Measurements from ENCODE around the gene CEACAM19. TPM values are rescaled to one million over a fixed set of nuclear protein-coding genes. Genes with fewer than 3 reads are reported as not detected.

Gene CEACAM19
- total and polyA plus RNA-seq, 2 of the 4 experiments (the other 2 are of a cell fraction), result 0.72 to 9.3 TPM

- Histone ChIP-seq H3K4me2 (ENCODE audit: low read depth, low read length) (no peak overlapping the region), H3K9me3 (ENCODE audit: control insufficient read depth, insufficient read depth, low read length) (peaks cover 3% of the 10 kb centered on the region), H2BK20ac (ENCODE audit: low read depth, low read length) (peak overlapping the region; percentile 73), H4K8ac (ENCODE audit: low read depth in 2 of 2, low read length in 2 of 2) (peak overlapping the region in 1 of 2 experiments; percentile 56; a peak in 3 of 4 replicates), H2BK5ac (ENCODE audit: low read depth, low read length, poor library complexity, severe bottlenecking) (peak overlapping the region; percentile 21), H3K56ac (ENCODE audit: extremely low read depth, insufficient read depth, low read length) (peak overlapping the region; percentile 33), H2AFZ (replicated peaks; ENCODE audit: low read length, poor library complexity) (peak overlapping the region; percentile 80), H2AK9ac (replicated peaks; ENCODE audit: low read depth, low read length, poor library complexity) (peak overlapping the region; percentile 53), H3K4me3 (ENCODE audit: insufficient read depth, low read depth, low read length) (no peak overlapping the region), H4K91ac (ENCODE audit: insufficient read depth, low read depth, low read length) (peak overlapping the region; percentile 76), H2BK15ac (ENCODE audit: low read depth, low read length) (peak overlapping the region; percentile 84; the same call in 2 of the 3 replicates), H3K9me1 (ENCODE audit: insufficient read depth, low read length) (peaks cover 8% of the 10 kb centered on the region), H3K18ac (ENCODE audit: low read depth, low read length) (peak overlapping the region; percentile 33; the same call in 1 of the 2 replicates), H4K20me1 (ENCODE audit: insufficient read depth, low read length) (no peaks in the 10 kb centered on the region), H3K27me3 (ENCODE audit: control insufficient read depth, insufficient read depth, low read length) (no peaks in the 10 kb centered on the region), H3K27ac (ENCODE audit: insufficient read depth, low read length) (peak overlapping the region; percentile 30; the same call in 1 of the 2 replicates), H2BK120ac (ENCODE audit: low read depth, low read length) (peak overlapping the region; percentile 86), H3K9ac (ENCODE audit: low read depth, low read length) (no peak overlapping the region), H2AK5ac (ENCODE audit: low read depth, low read length) (peak overlapping the region; percentile 67; the same call in 1 of the 2 replicates), H3K4me1 (ENCODE audit: control insufficient read depth, insufficient read depth, low read length) (peaks cover 14% of the 10 kb centered on the region), H3K4ac (ENCODE audit: low read depth, low read length) (peak overlapping the region; percentile 66), H3K79me1 (ENCODE audit: low read depth in 1 of 2, low read length in 2 of 2) (peaks cover 0 to 10% of the 10 kb centered on the region in 2 experiments; a peak in 1 of 4 replicates), H3K36me3 (ENCODE audit: control insufficient read depth, insufficient read depth, low read length) (no peaks in the 10 kb centered on the region), H3K23ac (ENCODE audit: low read depth, low read length) (peak overlapping the region; percentile 85; the same call in 1 of the 2 replicates), H4K5ac (ENCODE audit: low read depth, low read length) (peak overlapping the region; percentile 4; the same call in 1 of the 2 replicates), H3K14ac (replicated peaks; ENCODE audit: low read depth, low read length) (peak overlapping the region; percentile 76)
- no TSS peak for BruUV-seq (replicated peaks)
- CTCF ChIA-PET, result interaction anchor here (0.6 to 0.7 kb wide), 2 partner anchors 10 to 65 kb away, joined by 4 read pairs; no protein-coding TSS in a partner anchor
- in situ Hi-C loops (cut with MboI; ENCODE audit: low sequenced_read_pairs), result no loop called here
- peak; percentile 63 for DNase-seq
- 33% methylated on average over 1 of the region's 3 CpGs; no CpG with 5 or more reads in 1 of the 2 experiments for WGBS, 2 experiments (ENCODE audit: extremely low coverage in 2 of 2, insufficient read length in 1 of 2)
- intact Hi-C loops (cut with micrococcal nuclease), result no loop called here
- peak; percentile 72 for ATAC-seq (ENCODE audit: low read depth)
- POLR2A ChIA-PET (ENCODE audit: unreplicated experiment), result no interaction called here
- dilution Hi-C loops (cut with HindIII; ENCODE audit: low sequenced_read_pairs, unreplicated experiment), result no loop called here
- peak; percentile 50 for TF ChIP-seq NFE2L2 (IDR thresholded peaks at IDR 0.05; ENCODE audit: low read depth, low read length)
- no peak for TF ChIP-seq CHD1 (IDR thresholded peaks at IDR 0.05; ENCODE audit: low read depth, low read length)
- no peak for TF ChIP-seq SMC3 (IDR thresholded peaks at IDR 0.05; ENCODE audit: low read depth, low read length)
- TF ChIP-seq FOS (IDR thresholded peaks at IDR 0.05; ENCODE audit: low read depth, low read length), result no peak
Observed at GRCh38 chr19:44635581-44636438, 35.5 kb upstream of the CEACAM19 start.

All from IMR-90 (cell line).